ENCODE data around the gene SHANK2. TPM values are rescaled to one million over a fixed set of nuclear protein-coding genes. Genes with fewer than 3 reads are reported as not detected.

The SHANK2 gene
- polyA plus RNA-seq, 1 donor (not counting 4 experiments of a cell fraction or from before 2014, with no cell fraction given), result 0.22 TPM

- Histone ChIP-seq H3K9me3 (ENCODE audit: control insufficient read depth, low read depth, low read length) (peaks cover 10% of the 10 kb centered on the region), H3K4me1 (ENCODE audit: control insufficient read depth, extremely low read depth, insufficient read depth, low read length) (no peaks in the 10 kb centered on the region), H4K20me1 (ENCODE audit: control insufficient read depth, extremely low read depth, insufficient read depth, low read length) (no peaks in the 10 kb centered on the region), H3K4me3 (ENCODE audit: control insufficient read depth in 2 of 3, extremely low read depth in 1 of 3, insufficient read depth in 2 of 3, low read depth in 1 of 3, low read length in 3 of 3) (no peak overlapping the region), H3K9me1 (ENCODE audit: control insufficient read depth, extremely low read depth, insufficient read depth, low read length) (no peaks in the 10 kb centered on the region), H2AFZ (ENCODE audit: control insufficient read depth, low read length) (no peak overlapping the region), H3K27me3 (ENCODE audit: control insufficient read depth, extremely low read depth, insufficient read depth, low read length) (no peaks in the 10 kb centered on the region), H3K27ac (ENCODE audit: control insufficient read depth, insufficient read depth, low read length) (no peak overlapping the region), H3K79me2 (ENCODE audit: control insufficient read depth, insufficient read depth, low read length) (no peaks in the 10 kb centered on the region), H3K36me3 (ENCODE audit: control insufficient read depth in 2 of 2, extremely low read depth in 1 of 2, insufficient read depth in 2 of 2, low read length in 2 of 2) (no peaks in the 10 kb centered on the region), H3K9ac (ENCODE audit: control insufficient read depth, extremely low read depth, insufficient read depth, low read length) (no peak overlapping the region), H3K4me2 (ENCODE audit: control insufficient read depth, extremely low read depth, insufficient read depth, low read depth, low read length) (no peak overlapping the region)
- no peak for TF ChIP-seq CTCF (optimal IDR thresholded peaks at IDR 0.05 in 1 of 3, IDR thresholded peaks at IDR 0.05 in 1 of 3, conservative IDR thresholded peaks at IDR 0.05 in 1 of 3; ENCODE audit: extremely low read depth in 1 of 3, insufficient read depth in 2 of 3, low read length in 3 of 3)
- TF ChIP-seq EZH2 (IDR thresholded peaks at IDR 0.05; ENCODE audit: low read length), result no peak
- dilution Hi-C loops (cut with MboI; ENCODE audit: extremely low pct_ligation_motif_present, low sequenced_read_pairs), result no loop called here
- no peak for FAIRE-seq
- DNase-seq (ENCODE audit: low read depth, low spot score), result no peak
Measured at GRCh38 chr11:71272161-71272560, 19.8 kb upstream of the SHANK2 start.

GRCh38 chr11:71269603-71270511 is 17.5 kb upstream of the SHANK2 start:
- FAIRE-seq, result no peak
- Histone ChIP-seq H3K27ac (ENCODE audit: control insufficient read depth, insufficient read depth, low read length) (no peak overlapping the region), H3K27me3 (ENCODE audit: control insufficient read depth, extremely low read depth, insufficient read depth, low read length) (no peaks in the 10 kb centered on the region), H3K36me3 (ENCODE audit: control insufficient read depth in 2 of 2, extremely low read depth in 1 of 2, insufficient read depth in 2 of 2, low read length in 2 of 2) (no peaks in the 10 kb centered on the region), H3K9ac (ENCODE audit: control insufficient read depth, extremely low read depth, insufficient read depth, low read length) (no peak overlapping the region), H2AFZ (ENCODE audit: control insufficient read depth, low read length) (no peak overlapping the region), H3K4me1 (ENCODE audit: control insufficient read depth, extremely low read depth, insufficient read depth, low read length) (no peaks in the 10 kb centered on the region), H3K9me1 (ENCODE audit: control insufficient read depth, extremely low read depth, insufficient read depth, low read length) (no peaks in the 10 kb centered on the region), H3K4me3 (ENCODE audit: control insufficient read depth in 2 of 3, extremely low read depth in 1 of 3, insufficient read depth in 2 of 3, low read depth in 1 of 3, low read length in 3 of 3) (no peak overlapping the region), H3K9me3 (ENCODE audit: control insufficient read depth, low read depth, low read length) (peaks cover 10% of the 10 kb centered on the region), H3K4me2 (ENCODE audit: control insufficient read depth, extremely low read depth, insufficient read depth, low read depth, low read length) (no peak overlapping the region), H4K20me1 (ENCODE audit: control insufficient read depth, extremely low read depth, insufficient read depth, low read length) (no peaks in the 10 kb centered on the region), H3K79me2 (ENCODE audit: control insufficient read depth, insufficient read depth, low read length) (no peaks in the 10 kb centered on the region)
- no peak for TF ChIP-seq CTCF (optimal IDR thresholded peaks at IDR 0.05 in 1 of 3, IDR thresholded peaks at IDR 0.05 in 1 of 3, conservative IDR thresholded peaks at IDR 0.05 in 1 of 3; ENCODE audit: extremely low read depth in 1 of 3, insufficient read depth in 2 of 3, low read length in 3 of 3)
- TF ChIP-seq EZH2 (IDR thresholded peaks at IDR 0.05; ENCODE audit: low read length), result no peak
- dilution Hi-C loops (cut with MboI; ENCODE audit: extremely low pct_ligation_motif_present, low sequenced_read_pairs), result no loop called here
- no peak for DNase-seq (ENCODE audit: low read depth, low spot score)
